Sciatic nerve (tissue), 2 donors: ENCODE results near the gene SCFD2. TPM values are rescaled to one million over a fixed set of nuclear protein-coding genes. Genes with fewer than 3 reads are reported as not detected.

Source experiments
- ATAC-seq: fragments of 200-7000 bp; cut with Tn5 transposase; one replicate; pipeline ENCODE4 v1.9.1; 2020; ENCODE audit warnings: mild to moderate bottlenecking, moderate library complexity
- DNase-seq: peaks from one replicate; pipeline ENCODE4 v3.0.0-alpha.2; 2020; ENCODE audit warnings: low spot score
- intact Hi-C: fragments of 100-400 bp; cut with DNase I; formaldehyde crosslinking; loops from one replicate; pipeline ENCODE4 v1.14.2; 2022
- total RNA-seq: library from RNA; stranded (reverse); fragmentation: NEBNext Ultra II Directional; extraction: Animal tissue kit (Norgen Biotek cat#: 25700); gene quantifications from one replicate; pipeline ENCODE4 v1.2.1, GENCODE V29; 2021
- donor health status: DM: no; HTN: no; CAD: no.
- donor health status: DM: no; HTN: no; CAD: no.

The SCFD2 gene
- total RNA-seq, 1 donor from 2014 or later: 16.3 TPM

- intact Hi-C loops: loop anchor here (10.0 kb wide), 1 partner anchor 755 kb away; no protein-coding TSS in a partner anchor
- DNase-seq: no peak
- ATAC-seq: no peak
Observed at GRCh38 chr4:52989865-52990264, 376.0 kb downstream of the SCFD2 start.

- intact Hi-C loops: loop anchor here (10.0 kb wide), 1 partner anchor 753 kb away; no protein-coding TSS in a partner anchor
- ATAC-seq (no peak), DNase-seq (no peak)
Observed at GRCh38 chr4:52987392-52988056, 378.3 kb downstream of the SCFD2 start.

GRCh38 chr4:52984462-52984881 is 381.4 kb downstream of the SCFD2 start:
- no peak for DNase-seq
- intact Hi-C loops: loop anchor here (5.0 to 10.0 kb wide), 2 partner anchors 607 to 750 kb away; no protein-coding TSS in a partner anchor
- ATAC-seq: no peak

- intact Hi-C loops: loop anchor here (5.0 to 10.0 kb wide), 2 partner anchors 606 to 749 kb away; no protein-coding TSS in a partner anchor
- ATAC-seq (peak; percentile 80), DNase-seq (no peak)
Observed at GRCh38 chr4:52983563-52984303, 382.1 kb downstream of the SCFD2 start.

GRCh38 chr4:52982946-52983340 is 382.9 kb downstream of the SCFD2 start:
- intact Hi-C loops: loop anchor here (5.0 to 10.0 kb wide), 2 partner anchors 606 to 748 kb away; no protein-coding TSS in a partner anchor
- ATAC-seq: no peak
- DNase-seq: no peak

GRCh38 chr4:52982255-52982945 is 383.5 kb downstream of the SCFD2 start:
- no peak for DNase-seq
- intact Hi-C loops: loop anchor here (5.0 to 10.0 kb wide), 2 partner anchors 605 to 748 kb away; no protein-coding TSS in a partner anchor
- peak; percentile 94 for ATAC-seq

- intact Hi-C loops: loop anchor here (5.0 to 10.0 kb wide), 2 partner anchors 603 to 745 kb away; no protein-coding TSS in a partner anchor
- DNase-seq (no peak), ATAC-seq (no peak)
Observed at GRCh38 chr4:52979821-52980590, 385.9 kb downstream of the SCFD2 start.

- intact Hi-C loops: no loop called here
- DNase-seq (no peak), ATAC-seq (no peak)
Observed at GRCh38 chr4:52979020-52979419, 386.8 kb downstream of the SCFD2 start.

GRCh38 chr4:52977252-52977651 is 388.6 kb downstream of the SCFD2 start:
- DNase-seq (no peak), ATAC-seq (no peak)
- intact Hi-C loops: no loop called here

GRCh38 chr4:52976523-52977230 is 389.2 kb downstream of the SCFD2 start:
- no peak for ATAC-seq
- no peak for DNase-seq
- intact Hi-C loops: no loop called here

- no peak for DNase-seq
- intact Hi-C loops: no loop called here
- ATAC-seq: no peak
Observed at GRCh38 chr4:52968691-52969090, 397.2 kb downstream of the SCFD2 start.

- ATAC-seq (no peak), DNase-seq (no peak)
- intact Hi-C loops: no loop called here
Observed at GRCh38 chr4:52968241-52968640, 397.6 kb downstream of the SCFD2 start.

GRCh38 chr4:52966781-52967180 is 399.1 kb downstream of the SCFD2 start:
- ATAC-seq (no peak), DNase-seq (no peak)
- intact Hi-C loops: no loop called here

- intact Hi-C loops: no loop called here
- no peak for DNase-seq
- no peak for ATAC-seq
Observed at GRCh38 chr4:52966172-52966571, 399.7 kb downstream of the SCFD2 start.

- ATAC-seq (no peak), DNase-seq (no peak)
- intact Hi-C loops: loop anchor here (2.0 kb wide), 1 partner anchor 72 kb away; no protein-coding TSS in a partner anchor
Observed at GRCh38 chr4:52964561-52965101, 401.2 kb downstream of the SCFD2 start.

GRCh38 chr4:52964011-52964410 is 401.9 kb downstream of the SCFD2 start:
- DNase-seq: no peak
- no peak for ATAC-seq
- intact Hi-C loops: loop anchor here (2.0 kb wide), 1 partner anchor 73 kb away; no protein-coding TSS in a partner anchor

GRCh38 chr4:52962721-52963120 is 403.1 kb downstream of the SCFD2 start:
- ATAC-seq (no peak), DNase-seq (no peak)
- intact Hi-C loops: no loop called here
